Tibial artery (tissue), 4 donors: ENCODE measurements around the gene ZNF672.
A peak's percentile ranks its signal among the peaks of the same experiment; 100 is the strongest.

Source experiments
- DNase-seq, 2 donors: peaks; one replicate each; pipeline ENCODE4 v3.0.0-alpha.2; 2019
- H3K27ac ChIP-seq, 2 donors: fragments of 200-600 bp; sonication (generic) in 1 of 2; 1 replicate in 1 of 2; 2 replicates in 1 of 2; pipeline ENCODE4 v1.5.1; 2018 to 2019; ENCODE audit warnings: mild to moderate bottlenecking in 1 of 2
- H3K27me3 ChIP-seq, 2 donors: fragments of 200-600 bp; sonication (generic) in 1 of 2; one replicate each; pipeline versions ENCODE4 v1.5.1 to v1.6.0; 2016 to 2019
- H3K36me3 ChIP-seq, 3 donors: fragments of 200-600 bp; sonication (generic) in 2 of 3; one replicate each; pipeline ENCODE4 v1.5.1; 2016 to 2019; ENCODE audit warnings: mild to moderate bottlenecking in 2 of 3
- H3K4me1 ChIP-seq, 4 donors: fragments of 200-600 bp; sonication (generic) in 2 of 4; 1 replicate in 3 of 4; 2 replicates in 1 of 4; pipeline ENCODE4 v1.5.1; 2016 to 2019
- H3K4me3 ChIP-seq, 2 donors: fragments of 200-600 bp; sonication (generic) in 1 of 2; 1 replicate in 1 of 2; 2 replicates in 1 of 2; pipeline ENCODE4 v1.5.1; 2018 to 2019; ENCODE audit warnings: mild to moderate bottlenecking in 2 of 2
- H3K9me3 ChIP-seq, 3 donors: fragments of 200-600 bp; sonication (generic) in 1 of 3; one replicate each; pipeline ENCODE4 v1.5.1; 2016 to 2019
- intact Hi-C: fragments of 100-400 bp; cut with DNase I; formaldehyde crosslinking; loops from one replicate; pipeline ENCODE4 v1.15.0; 2023; ENCODE audit warnings: low total_unique reads
- TF ChIP-seq, protein P1 (sequence below), 2 experiments: fragments of 200-600 bp in 1 of 2; fragments of 450-650 bp in 1 of 2; IDR thresholded peaks; one replicate each; pipeline ENCODE4 v1.5.1; 2017 to 2019; ENCODE audit warnings: antibody characterized with exemption in 2 of 2, mild to moderate bottlenecking in 1 of 2, moderate library complexity in 1 of 2

Gene ZNF672

GRCh38 chr1:248855580-248855979, 17.6 kb downstream of the ZNF672 start:
- Histone ChIP-seq H3K27me3 (no peaks in the 10 kb centered on the region), H3K4me3 (no peak overlapping the region), H3K4me1 (peaks cover 0 to 24% (median 16%) of the 10 kb centered on the region in 4 donors), H3K36me3 (peaks cover 2 to 37% (median 10%) of the 10 kb centered on the region in 3 donors), H3K9me3 (no peaks in the 10 kb centered on the region), H3K27ac (no peak overlapping the region)
- intact Hi-C loops, result no loop called here
- TF ChIP-seq, protein P1, sequence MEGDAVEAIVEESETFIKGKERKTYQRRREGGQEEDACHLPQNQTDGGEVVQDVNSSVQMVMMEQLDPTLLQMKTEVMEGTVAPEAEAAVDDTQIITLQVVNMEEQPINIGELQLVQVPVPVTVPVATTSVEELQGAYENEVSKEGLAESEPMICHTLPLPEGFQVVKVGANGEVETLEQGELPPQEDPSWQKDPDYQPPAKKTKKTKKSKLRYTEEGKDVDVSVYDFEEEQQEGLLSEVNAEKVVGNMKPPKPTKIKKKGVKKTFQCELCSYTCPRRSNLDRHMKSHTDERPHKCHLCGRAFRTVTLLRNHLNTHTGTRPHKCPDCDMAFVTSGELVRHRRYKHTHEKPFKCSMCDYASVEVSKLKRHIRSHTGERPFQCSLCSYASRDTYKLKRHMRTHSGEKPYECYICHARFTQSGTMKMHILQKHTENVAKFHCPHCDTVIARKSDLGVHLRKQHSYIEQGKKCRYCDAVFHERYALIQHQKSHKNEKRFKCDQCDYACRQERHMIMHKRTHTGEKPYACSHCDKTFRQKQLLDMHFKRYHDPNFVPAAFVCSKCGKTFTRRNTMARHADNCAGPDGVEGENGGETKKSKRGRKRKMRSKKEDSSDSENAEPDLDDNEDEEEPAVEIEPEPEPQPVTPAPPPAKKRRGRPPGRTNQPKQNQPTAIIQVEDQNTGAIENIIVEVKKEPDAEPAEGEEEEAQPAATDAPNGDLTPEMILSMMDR (IDR thresholded peaks at IDR 0.05), result no peak
- DNase-seq, result peak in 1 of 2 donors; percentile 58

GRCh38 chr1:248856176-248856575, 18.2 kb downstream of the ZNF672 start:
- DNase-seq, result peak in 1 of 2 donors; percentile 39
- Histone ChIP-seq H3K27ac (no peak overlapping the region), H3K4me1 (peaks cover 0 to 24% (median 16%) of the 10 kb centered on the region in 4 donors), H3K36me3 (peaks cover 0 to 31% (median 4%) of the 10 kb centered on the region in 3 donors), H3K4me3 (no peak overlapping the region), H3K9me3 (no peaks in the 10 kb centered on the region), H3K27me3 (no peaks in the 10 kb centered on the region)
- TF ChIP-seq, protein P1 (IDR thresholded peaks at IDR 0.05), result no peak
- intact Hi-C loops, result no loop called here

- no peaks in the 10 kb centered on the region for H3K9me3 ChIP-seq
- intact Hi-C loops, result no loop called here
- H3K4me1 ChIP-seq, result peaks cover 0 to 24% (median 16%) of the 10 kb centered on the region in 4 donors
- H3K27ac ChIP-seq, result no peak overlapping the region
- peaks cover 0 to 23% (median 0%) of the 10 kb centered on the region in 3 donors for H3K36me3 ChIP-seq
- no peak overlapping the region for H3K4me3 ChIP-seq
- DNase-seq, result peak in 1 of 2 donors; percentile 52
- H3K27me3 ChIP-seq, result no peaks in the 10 kb centered on the region
- TF ChIP-seq, protein P1 (IDR thresholded peaks at IDR 0.05), result no peak
These were observed 19.2 kb downstream of the ZNF672 start for GRCh38 chr1:248857201-248857600.

DNA sequence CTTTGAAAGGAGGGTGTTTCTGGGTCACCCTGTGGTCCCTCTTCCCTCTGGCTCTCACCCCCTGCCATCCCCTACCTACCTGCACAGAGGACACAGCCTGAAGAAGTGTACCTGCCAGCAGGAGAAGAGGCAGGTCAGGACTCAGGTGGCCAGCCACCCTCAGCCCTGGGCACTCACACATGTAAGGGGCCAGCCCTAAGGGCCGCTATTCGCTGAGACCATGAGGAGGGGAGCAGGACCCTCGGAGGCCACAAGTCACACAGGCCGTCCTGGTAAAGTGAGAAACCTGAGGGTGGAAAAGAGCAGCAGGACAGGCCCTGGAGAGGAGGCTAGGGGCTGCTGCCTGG, 19.7 kb downstream of the ZNF672 start:
- peaks cover 0 to 23% (median 0%) of the 10 kb centered on the region in 3 donors for H3K36me3 ChIP-seq
- H3K27me3 ChIP-seq, result no peaks in the 10 kb centered on the region
- H3K4me3 ChIP-seq, result peak overlapping the region; percentile 55 to 58
- DNase-seq, result no peak
- peak overlapping the region; percentile 88 to 96 for H3K27ac ChIP-seq
- TF ChIP-seq, protein P1 (IDR thresholded peaks at IDR 0.05), result no peak
- intact Hi-C loops, result loop anchor here (2.0 kb wide), 1 partner anchor 19 kb away; the partner anchor contains the start of gene ZNF672
- no peaks in the 10 kb centered on the region for H3K9me3 ChIP-seq
- peaks cover 0 to 28% (median 19%) of the 10 kb centered on the region in 4 donors for H3K4me1 ChIP-seq

DNA sequence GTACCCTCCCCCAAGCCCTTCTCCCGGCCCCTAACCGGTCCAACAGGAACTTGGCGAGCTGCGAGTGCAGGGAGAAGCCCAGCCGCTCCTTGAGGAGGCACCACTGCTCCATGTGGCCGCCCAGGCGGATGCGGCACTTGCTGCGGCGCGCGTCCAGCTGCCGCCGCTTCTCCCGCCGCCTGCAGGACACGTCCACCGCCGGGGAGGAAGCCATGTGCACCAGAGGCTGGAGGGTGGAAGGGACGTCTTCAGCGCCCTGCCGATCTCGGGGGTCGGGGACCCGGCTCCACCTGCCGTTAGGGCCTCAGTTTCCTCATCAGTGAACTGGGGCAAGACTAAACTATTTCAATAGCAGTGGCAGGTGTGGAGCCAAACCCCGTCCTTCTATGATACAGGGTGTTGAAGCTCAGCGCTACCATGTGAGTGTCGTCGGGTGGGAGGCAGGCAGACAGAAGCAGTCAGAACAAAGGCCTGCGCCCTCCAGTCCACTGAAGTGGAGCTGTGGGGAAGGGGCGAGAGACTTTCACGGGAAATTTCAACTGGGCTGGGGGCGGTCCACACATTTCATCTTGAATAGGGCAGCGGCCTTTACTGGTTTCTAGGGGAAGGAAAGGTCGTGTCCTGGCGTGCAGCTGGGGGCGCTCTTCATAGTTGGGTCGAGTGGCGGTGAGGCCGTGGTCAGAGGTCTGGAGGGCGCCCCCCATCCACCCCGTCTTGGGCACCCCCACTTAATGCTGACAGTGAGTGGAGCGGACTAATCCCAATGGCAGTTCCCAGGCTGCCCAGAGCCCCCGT, 20.3 kb downstream of the ZNF672 start:
- Histone ChIP-seq H3K4me1 (peaks cover 0 to 30% (median 22%) of the 10 kb centered on the region in 4 donors), H3K27me3 (no peaks in the 10 kb centered on the region), H3K4me3 (peak overlapping the region; percentile 55 to 58), H3K36me3 (peaks cover 0 to 19% (median 0%) of the 10 kb centered on the region in 3 donors), H3K9me3 (no peaks in the 10 kb centered on the region), H3K27ac (peak overlapping the region; percentile 88 to 96)
- peak; percentile 52 to 86 for DNase-seq
- TF ChIP-seq, protein P1 (IDR thresholded peaks at IDR 0.05), result peak; percentile 29 to 30
- intact Hi-C loops, result loop anchor here (2.0 kb wide), 1 partner anchor 19 kb away; the partner anchor contains the start of gene ZNF672
